ENCODE data around the gene AXDND1.

- TF ChIP-seq EP300 (conservative IDR thresholded peaks at IDR 0.05; ENCODE audit: poor library complexity, severe bottlenecking) (no peak), TAF1 (IDR thresholded peaks at IDR 0.05; ENCODE audit: low read depth) (no peak), RAD21 (conservative IDR thresholded peaks at IDR 0.05) (no peak), REST (IDR thresholded peaks at IDR 0.05; ENCODE audit: borderline replicate concordance) (no peak), POLR2AphosphoS5 (IDR thresholded peaks at IDR 0.05) (no peak)
- TF ChIP-seq, protein P1, sequence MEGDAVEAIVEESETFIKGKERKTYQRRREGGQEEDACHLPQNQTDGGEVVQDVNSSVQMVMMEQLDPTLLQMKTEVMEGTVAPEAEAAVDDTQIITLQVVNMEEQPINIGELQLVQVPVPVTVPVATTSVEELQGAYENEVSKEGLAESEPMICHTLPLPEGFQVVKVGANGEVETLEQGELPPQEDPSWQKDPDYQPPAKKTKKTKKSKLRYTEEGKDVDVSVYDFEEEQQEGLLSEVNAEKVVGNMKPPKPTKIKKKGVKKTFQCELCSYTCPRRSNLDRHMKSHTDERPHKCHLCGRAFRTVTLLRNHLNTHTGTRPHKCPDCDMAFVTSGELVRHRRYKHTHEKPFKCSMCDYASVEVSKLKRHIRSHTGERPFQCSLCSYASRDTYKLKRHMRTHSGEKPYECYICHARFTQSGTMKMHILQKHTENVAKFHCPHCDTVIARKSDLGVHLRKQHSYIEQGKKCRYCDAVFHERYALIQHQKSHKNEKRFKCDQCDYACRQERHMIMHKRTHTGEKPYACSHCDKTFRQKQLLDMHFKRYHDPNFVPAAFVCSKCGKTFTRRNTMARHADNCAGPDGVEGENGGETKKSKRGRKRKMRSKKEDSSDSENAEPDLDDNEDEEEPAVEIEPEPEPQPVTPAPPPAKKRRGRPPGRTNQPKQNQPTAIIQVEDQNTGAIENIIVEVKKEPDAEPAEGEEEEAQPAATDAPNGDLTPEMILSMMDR (IDR thresholded peaks at IDR 0.05; ENCODE audit: poor library complexity, severe bottlenecking), result no peak
Observed at GRCh38 chr1:179474713-179475112, 108.9 kb downstream of the AXDND1 start.

Measured in neural cell (in vitro differentiated cells).